ENCODE results near the gene STK32C.
"Not testable (repeated sequence)": the region's sequence is repeated elsewhere in the genome, so short reads cannot be mapped to it uniquely, and the experiment has no call there.

STK32C gene

DNA sequence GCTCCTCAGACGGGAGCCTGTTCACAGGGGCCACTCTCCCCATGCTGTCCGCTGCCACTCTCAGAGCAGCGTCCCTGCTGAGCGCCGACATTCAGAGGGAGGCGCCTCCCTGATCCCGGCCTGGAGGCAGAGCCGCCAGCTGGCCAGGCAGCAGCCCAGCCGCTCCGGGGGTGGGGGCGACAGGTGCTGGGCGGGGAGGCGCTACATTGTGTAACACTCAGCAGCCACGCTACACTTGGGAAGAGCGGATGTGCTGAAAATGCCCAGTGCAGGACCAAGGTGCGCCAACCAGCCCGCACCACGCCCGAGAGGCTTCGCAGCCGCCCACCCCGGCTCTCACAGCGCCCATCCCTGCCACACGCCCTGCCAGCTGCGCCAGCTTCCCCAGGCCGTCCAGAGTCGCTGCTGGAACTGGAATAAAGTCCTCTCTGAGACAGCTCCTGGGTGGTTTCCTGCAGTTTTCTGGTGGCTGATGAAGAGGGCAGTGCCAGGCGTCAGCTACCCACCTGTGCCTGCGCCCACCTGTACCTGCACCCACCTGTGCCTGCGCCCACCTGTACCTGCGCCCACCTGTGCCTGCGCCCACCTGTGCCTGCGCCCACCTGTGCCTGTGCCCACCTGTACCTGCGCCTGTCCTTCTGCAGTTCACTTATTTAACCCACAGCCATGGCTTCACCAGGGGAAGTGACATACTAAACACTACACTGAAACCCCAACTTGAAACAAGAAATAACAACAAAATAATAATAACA, 25.7 kb downstream of the STK32C start:
- DNase-seq (ENCODE audit: low read depth) = no peak

DNA sequence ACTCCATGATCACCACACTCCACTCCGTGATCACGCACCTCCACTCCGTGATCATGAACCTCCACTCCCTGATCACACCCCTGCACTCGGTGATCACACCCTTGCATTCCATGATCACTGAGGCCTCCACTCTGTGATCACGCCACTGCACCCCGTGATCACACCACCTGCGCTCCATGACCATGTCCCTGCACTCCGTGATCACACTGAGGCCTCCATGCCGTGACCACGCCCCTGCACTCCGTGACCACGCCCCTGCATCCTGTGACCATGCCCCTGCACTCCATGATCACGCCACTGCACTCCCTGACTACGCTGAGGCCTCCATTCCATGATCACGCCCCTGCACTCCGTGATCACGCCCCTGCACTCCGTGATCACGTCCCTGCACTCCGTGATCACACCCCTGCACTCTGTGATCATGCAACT, 27.1 kb downstream of the STK32C start:
- no peak for DNase-seq (ENCODE audit: low read depth)

DNA sequence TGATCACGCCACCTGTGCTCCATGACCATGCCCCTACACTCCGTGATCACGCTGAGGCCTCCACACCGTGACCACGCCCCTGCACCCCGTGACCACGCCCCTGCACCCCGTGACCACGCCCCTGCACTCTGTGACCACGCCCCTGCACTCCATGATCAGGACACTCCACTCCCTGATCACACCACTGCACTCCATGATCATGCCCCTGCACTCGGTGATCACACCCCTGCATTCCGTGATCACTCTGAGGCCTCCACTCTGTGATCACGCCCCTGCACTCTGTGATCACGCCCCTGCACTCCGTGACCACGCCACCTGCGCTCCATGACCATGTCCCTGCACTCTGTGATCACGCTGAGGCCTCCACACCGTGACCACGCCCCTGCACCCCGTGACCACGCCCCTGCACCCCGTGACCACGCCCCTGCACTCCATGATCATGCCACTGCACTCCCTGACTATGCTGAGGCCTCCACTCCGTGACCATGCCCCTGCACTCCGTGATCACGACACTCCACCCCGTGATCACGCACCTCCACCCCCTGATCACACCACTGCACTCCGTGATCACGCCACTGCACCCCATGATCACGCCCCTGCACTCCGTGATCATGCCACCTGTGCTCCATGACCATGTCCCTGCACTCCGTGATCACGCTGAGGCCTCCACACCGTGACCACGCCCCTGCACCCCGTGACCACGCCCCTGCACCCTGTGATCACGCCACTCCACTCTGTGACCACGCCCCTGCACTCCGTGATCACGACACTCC, 27.7 kb downstream of the STK32C start:
- DNase-seq (ENCODE audit: low read depth) = no peak

DNA sequence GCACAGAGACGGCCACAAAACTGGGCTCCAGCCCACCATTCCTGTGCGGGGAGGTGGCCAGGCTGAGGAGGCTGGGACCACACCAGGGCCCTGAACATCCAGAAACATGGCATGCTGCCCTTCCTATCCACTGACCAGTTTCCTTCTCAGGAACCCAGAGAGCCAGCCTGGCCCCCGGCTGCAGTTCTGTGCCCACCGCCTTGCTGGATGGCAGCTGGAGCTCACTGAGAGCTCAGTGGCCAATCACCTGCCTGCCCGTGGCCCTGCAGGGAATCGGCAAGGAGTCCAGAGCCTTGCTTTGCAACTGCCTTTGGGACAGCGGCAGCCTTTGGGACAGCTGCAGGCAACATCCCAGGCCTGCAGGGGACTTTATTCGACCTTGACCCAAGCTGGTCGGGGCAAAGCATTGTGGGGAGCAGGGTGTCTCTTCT, 30.4 kb downstream of the STK32C start:
- no peak for DNase-seq (ENCODE audit: low read depth)

DNA sequence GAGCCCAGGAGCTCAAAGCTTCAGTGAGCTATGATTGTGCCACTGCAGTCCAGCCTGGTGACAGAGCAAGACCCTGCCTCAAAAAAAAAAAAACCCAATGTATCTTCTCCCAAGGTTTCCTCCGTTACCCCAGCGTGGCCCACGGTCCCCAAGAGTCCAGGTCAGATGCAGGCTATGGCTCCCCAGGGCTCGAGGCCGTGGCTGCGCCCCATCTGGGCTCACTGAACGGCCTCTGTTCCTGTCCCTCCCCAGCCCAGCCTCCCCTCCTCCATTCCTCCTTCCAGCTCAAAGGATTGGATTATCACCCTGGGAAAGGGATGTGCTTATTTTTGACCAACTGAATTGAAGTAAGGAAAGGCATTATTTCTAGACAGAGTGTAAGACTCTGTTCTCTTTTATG, 31.0 kb downstream of the STK32C start:
- no peak for DNase-seq (ENCODE audit: low read depth)

DNA sequence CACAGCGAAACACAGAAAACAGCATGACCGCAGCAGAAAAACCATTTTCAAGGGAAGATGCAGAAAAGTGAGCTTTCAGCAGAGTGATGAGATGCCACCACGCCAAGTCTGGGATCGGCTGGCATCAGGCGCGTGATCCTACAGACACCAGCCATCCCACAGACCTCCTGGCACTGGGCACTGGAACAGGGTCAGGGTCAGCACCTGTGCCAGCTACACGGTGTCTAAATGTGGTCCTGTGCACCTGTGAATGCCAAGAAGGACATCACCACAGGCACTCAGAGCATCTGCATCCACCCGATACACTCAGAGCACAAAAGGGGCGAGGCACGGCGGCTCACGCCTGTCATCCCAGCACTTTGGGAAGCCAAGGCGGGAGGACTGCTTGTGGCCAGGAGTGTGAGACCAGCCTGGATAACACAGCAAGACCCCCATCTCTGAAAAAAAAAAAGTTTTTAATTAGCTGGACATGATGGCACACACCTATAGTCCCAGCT, 31.5 kb downstream of the STK32C start:
- DNase-seq (ENCODE audit: low read depth) = no peak

DNA sequence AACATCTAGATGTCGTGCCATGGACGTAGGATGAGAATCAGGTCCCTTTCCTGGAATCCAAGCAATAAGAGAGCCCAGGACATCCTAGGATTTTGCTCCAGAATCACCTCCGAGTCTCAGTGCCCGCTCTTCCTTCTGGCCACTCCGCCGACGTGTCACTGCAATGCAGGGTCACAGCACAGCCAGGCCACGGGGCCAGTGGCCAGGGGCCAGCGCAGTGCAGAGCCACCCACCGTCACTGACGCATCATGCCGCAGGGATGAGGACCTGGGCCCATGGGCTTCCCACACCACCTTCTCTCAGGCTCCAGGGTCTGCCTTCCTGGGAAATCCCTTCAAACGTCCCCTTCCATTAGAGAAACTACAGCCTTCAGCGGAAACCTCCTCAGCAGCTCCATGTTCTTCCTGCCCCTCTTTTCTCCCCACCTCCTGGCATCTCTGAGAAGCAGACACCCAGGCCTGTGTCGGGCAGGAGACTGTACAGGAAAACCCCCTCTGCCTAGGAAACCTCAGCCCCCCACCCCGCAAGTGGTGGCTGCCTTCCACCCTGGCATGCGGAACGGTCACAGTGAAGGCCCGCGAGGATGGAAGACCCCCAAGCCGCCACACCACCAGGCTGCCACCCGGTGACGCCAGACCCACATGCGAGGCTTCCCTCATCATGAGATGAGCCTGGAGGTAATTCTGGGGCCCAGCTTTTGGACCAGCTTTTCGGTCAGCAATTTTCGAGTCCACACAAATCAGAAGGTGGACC, 32.1 kb downstream of the STK32C start:
- DNase-seq (ENCODE audit: low read depth) = no peak

DNA sequence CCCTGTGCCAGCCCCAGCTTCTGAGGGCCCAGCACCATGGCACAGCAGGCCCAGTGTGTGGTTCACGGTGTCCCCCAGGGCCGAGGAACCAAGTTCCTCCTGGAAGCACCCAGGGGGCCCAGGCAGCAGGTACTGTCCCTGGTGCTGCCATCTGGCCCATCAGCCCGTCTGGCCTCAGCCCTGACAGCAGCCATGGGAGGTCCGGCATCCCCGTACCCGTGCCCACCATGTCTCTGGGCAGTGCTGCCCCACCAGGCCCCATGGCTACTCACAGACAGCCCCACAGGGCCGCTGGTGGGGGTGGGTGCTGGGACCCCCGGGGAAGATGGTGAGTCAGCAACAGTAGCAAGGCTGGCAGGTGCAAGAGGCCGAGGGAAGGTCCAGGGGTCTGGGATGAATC, 32.8 kb downstream of the STK32C start:
- DNase-seq (ENCODE audit: low read depth) = no peak

DNA sequence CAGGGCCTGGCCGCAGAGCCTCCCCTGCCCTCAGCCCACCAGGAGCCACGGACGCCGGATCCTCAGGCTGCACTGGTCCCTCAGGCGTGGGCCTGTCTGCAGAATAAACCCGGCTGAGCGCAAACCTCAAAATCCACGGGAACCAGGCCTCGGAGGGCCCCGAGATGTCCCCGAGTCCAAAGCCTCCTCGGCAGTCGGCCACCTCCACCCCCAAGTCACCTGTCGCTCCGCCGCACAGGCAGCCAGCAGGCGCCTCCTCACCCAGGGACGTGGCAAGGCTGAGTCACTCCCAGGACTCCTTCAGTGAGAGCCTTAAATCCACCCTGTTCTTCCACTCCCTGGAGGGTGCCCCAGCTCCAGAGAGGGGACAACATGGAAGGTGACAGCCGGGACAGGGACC, 33.2 kb downstream of the STK32C start:
- DNase-seq (ENCODE audit: low read depth) = no peak

DNA sequence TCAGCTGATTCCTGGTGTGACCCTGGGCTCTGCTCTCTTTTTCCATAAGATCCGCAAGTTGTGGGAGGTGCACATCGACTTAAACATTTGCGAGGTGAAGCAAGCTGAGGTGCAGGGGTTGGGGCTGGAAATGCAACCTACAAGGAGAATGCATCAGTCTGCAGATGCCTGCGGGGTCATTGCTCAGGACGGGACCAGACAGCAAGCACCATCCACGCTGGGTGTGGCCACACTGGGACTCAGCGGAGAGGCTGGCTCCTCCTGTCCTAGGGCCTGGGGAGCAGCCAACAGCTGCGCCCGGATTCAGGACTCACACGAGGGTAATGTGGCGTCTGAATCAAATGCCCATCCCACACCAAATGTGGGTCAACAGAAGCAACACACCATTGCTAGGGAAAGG, 33.8 kb downstream of the STK32C start:
- no peak for DNase-seq (ENCODE audit: low read depth)

DNA sequence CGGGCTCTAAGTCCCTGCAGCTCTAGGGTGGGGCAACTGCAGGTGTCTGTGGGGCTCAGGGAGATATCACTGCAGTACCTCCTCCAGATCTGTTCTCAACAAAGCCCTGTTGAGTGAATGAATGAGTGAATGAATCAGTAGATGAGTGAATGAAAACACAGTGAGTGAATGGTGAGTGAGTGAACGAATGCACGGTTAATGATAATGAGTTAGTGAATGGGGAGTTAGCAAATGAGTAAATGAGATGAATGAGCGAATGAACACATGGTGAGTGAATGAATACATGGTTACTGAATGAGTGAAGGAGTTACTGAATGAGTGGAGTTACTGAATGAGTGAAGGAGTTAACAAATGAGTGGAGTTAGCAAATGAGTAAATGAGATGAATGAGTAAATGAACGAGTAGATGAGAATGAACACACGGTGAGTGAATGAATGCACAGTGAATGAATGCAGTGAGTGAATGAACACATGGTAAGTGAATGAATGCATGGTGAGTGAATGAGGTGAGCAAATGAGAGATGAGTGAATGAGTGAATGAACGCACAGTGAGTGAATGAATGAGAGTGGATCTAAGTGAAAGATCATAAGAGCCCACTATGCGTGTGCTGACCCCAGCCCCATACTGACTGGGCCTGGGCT, 34.3 kb downstream of the STK32C start:
- DNase-seq (ENCODE audit: low read depth) = no peak

DNA sequence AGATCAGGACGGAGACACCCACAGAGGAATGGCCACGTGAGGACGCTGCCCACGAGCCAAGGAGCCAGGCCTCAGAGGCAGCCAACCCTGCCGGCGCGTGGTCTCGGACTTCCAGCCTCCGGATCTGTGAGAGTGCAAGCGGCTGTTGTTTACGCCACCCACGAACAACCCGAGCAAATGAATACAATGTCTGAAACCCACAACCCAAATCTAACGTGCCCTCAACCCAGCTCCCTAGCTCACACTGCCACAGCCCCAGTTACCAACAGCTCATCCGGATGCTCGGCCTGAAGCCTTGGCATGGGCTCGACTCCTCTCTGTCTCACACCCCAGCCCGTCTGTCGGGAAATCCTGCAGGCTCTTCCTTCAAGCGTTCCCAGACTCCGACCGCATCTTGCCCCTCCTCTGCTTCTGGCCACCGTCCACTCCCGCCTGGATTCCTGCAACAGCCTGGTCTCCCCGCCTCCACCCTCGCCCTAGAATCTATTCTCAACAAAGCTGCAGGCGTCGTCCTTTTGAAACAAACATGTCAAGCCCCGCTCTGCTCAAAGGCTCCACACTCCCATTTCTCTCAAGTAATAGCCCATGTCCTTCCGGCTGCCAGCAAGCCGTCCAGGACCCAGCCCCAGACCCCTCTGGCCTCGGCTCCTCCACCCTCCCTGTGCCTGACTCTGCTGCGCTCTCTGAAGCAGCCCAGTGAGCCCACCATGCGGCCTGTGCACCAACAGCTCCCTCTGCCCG, 35.3 kb downstream of the STK32C start:
- DNase-seq (ENCODE audit: low read depth) = no peak

DNA sequence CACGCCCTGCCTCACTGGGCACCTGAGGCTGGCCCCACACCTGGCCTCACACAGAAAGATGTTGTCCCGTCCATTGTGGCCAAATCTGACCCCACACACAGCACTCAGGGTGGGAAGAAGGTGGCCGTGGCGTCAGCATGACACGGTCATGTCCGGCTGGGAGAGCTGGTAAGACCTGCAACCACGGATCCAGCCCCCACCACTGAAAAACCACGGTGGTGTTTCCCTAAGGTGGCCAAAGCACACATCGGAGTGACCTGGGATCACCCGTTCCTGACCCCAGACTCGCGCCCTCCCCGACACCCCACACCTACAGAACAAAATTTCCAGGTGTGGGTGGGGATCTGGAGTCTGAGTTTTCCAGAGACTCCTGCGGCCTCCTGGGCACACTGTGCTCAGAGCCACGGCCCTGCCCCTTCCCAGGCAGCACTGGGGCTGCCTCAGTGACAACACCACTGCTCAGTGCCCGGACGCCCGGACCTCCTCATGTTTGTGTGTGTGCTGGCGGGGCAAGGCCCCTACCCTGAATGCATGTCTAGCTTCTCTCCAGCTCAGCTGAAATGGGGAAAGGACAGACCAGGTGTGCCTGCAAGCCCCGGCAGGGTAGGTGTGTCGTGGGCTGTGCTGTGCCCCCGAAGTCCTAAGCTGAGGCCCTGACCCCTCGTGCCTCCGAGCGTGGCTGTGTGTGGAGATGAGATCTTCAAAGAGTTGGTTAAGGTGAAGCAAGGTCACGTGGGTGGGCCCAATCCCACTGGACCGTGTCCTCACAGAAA, 36.1 kb downstream of the STK32C start:
- no peak for DNase-seq (ENCODE audit: low read depth)

DNA sequence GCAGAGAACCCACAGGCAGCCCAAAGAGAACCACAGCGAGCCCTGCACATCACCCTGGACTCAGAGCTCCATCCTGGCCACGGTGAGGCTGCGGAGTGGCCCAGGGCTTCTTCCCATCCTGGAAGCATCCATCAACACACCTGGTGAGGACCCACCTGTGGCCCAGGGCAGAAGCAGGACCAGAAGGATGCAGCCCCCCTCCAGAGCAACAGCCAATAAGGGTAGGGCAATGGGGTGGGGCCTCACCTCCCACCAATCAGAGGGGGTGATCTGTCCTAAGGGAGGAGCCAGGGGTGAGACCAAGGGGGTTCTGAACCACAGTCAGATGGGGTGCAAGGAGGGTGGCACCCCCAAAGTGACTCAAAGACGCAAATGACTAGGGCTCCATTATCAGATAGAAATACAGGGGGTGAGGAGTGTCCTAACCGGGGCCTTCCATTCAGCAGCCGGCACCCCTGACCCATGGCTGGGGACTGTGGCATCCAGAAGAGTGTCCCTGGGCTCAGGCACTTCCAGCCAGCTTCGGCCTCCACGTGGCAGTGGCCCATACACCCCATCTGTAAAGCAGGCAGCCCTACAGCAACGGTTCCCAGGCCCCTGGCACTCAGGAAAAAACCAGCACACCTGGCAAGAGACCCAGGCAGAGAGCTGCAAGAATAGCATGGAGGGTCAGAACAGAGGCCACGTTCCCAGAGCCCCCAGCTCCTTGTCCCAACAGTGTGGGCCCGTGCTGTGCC, 36.9 kb downstream of the STK32C start:
- no peak for DNase-seq (ENCODE audit: low read depth)

DNA sequence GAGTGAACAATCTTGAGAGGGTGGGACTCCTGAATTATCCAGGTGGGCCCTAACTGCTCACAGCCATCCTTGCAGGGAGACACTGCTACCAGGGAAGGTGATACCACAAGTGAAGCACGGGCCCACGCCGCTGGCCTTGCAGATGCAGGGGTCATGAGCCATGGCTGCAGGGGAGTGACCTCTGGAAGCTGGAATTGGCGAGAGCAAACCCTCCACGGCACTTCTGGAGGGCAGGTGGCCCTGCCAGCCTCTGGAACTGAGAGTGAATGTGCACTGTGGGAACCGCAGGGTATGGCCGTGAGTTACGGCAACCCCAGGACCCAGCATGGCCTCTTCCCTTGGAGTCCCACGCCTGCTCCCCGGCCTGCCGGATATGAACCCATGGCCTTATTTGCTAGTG, 37.5 kb downstream of the STK32C start:
- no peak for DNase-seq (ENCODE audit: low read depth)

DNA sequence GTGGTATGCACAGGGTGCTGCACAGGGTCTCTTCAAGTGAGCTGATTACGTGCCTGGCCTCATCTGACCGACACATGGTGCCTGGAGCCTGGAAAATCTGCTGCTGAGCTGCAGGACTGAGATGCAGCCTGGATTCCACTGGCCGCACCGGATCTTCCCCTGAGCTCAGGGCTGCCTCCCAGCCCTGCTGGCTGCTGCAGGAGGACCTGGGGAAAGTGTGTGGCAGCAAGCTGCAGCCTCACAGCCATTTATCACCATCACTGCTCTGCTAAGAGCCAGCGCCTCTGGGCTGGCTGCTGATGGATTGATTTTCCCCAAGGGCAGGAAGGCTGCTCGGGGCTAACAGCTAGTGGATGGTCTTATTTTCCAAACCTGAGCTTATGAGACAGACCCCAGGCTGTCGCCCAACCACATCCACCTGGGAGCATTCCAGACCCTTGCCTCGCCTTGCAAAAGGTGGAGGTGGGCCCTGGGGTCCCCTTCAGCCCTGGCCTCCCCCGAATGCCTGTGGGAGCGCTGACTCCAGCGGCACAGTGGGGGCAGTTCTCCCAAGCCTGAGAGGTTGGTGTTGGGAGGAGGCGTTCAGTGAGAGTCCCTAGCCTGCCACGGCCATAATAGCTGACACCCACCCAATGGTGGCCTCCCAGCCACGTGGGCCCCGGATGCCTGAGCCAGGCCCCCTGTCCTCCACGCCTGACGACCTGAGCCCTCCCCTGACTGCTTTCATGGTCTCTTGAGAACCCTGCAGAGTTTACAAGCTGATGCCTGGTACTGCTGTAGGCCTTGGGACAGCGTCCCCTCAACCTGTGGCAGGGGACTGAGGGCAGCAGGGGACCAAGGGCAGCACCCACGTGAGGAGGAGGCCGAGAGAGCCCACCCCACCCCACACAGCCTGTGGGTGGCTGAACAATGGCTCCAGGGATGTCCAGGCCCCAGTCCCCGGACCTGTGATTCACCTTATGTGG, 38.2 kb downstream of the STK32C start:
- DNase-seq (ENCODE audit: low read depth) = no peak

DNA sequence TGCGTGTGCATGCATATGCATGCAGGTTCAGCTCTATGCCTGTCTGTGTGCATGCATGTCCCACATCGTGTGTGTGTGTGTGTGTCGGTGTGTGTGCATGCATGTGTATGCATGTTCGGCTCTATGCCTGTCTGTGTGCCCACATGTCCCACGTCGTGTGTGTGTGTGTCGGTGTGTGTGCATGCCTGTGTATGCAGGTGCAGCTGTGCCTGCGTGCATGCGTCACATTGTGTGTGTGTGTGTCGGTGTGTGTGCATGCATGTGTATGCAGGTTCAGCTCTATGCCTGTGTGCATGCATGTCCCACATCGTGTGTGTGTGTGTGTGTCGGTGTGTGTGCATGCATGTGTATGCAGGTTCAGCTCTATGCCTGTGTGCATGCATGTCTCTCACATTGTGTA, 39.8 kb downstream of the STK32C start:
- DNase-seq (ENCODE audit: low read depth) = not testable (repeated sequence)

DNA sequence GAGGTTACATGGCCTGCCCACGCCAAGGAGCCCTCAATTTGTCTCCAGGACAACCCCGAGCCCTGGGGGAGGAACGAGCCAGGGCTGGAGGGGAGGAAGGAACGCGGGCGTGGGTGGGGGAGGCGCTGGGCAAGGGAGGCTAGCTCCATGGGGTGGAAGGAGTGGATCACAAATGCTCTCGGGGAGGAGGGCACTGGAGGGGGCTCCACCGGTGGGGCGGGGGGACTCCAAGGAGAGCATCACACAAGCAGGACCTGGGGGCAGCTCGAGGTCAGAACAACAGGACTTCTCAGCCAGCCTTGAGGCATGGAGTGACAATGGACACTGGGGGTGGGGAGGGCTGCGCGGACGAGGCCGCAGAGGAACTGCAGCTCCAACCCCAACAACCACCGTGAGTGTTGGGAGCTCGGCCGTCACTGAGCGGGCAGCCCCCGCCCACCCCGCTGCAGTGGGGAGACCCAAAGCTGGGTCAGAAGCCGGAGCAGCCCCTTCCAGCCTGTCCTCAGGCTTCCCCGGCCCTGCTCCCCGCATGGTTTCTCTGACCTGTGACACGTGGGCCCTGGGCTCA, 41.1 kb downstream of the STK32C start:
- DNase-seq (ENCODE audit: low read depth) = no peak
